ENCODE results near the gene FXYD7. TPM values are rescaled to one million over a fixed set of nuclear protein-coding genes. Genes with fewer than 3 reads are reported as not detected.

Gene FXYD7
- total and polyA plus RNA-seq, 9 of the 15 experiments (the other 6 are each of a cell fraction or from before 2014, with no cell fraction given), result 0.10 to 0.80 (median 0.31) TPM; not detected in 3

DNA sequence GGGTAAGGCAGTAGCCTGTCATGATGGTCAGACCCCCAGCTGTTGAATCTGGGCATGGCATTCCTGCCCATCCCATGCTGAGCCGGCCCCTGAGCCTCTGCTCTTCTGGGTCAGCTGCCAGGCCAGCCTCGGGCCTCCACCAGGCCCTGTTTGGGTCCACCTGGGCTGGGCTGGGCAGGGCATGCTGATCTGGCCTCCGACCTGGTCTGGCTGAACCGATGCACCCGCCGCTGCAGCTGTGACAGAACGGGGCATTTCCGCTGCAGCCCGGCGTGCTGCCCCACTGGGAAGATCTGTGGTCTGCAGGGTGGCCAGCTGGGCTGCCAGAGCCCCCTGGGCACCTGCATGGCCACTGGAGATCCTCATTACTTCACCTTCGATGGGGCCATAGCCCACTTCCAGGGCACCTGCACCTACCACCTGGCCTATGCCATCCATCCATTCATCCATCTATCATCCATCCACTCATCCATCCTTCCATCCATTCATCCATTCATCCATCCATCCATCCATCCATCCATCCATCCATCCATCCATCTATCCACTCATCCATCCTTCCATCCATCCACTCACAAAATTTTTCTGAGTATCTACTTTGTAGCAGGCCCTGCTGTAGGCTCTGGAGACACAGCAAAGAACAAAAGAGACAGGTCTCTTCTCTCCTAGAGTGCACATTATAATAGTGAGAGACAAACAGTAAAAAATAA, 49.0 kb upstream of the FXYD7 start (continued):
- TF ChIP-seq, protein P1, sequence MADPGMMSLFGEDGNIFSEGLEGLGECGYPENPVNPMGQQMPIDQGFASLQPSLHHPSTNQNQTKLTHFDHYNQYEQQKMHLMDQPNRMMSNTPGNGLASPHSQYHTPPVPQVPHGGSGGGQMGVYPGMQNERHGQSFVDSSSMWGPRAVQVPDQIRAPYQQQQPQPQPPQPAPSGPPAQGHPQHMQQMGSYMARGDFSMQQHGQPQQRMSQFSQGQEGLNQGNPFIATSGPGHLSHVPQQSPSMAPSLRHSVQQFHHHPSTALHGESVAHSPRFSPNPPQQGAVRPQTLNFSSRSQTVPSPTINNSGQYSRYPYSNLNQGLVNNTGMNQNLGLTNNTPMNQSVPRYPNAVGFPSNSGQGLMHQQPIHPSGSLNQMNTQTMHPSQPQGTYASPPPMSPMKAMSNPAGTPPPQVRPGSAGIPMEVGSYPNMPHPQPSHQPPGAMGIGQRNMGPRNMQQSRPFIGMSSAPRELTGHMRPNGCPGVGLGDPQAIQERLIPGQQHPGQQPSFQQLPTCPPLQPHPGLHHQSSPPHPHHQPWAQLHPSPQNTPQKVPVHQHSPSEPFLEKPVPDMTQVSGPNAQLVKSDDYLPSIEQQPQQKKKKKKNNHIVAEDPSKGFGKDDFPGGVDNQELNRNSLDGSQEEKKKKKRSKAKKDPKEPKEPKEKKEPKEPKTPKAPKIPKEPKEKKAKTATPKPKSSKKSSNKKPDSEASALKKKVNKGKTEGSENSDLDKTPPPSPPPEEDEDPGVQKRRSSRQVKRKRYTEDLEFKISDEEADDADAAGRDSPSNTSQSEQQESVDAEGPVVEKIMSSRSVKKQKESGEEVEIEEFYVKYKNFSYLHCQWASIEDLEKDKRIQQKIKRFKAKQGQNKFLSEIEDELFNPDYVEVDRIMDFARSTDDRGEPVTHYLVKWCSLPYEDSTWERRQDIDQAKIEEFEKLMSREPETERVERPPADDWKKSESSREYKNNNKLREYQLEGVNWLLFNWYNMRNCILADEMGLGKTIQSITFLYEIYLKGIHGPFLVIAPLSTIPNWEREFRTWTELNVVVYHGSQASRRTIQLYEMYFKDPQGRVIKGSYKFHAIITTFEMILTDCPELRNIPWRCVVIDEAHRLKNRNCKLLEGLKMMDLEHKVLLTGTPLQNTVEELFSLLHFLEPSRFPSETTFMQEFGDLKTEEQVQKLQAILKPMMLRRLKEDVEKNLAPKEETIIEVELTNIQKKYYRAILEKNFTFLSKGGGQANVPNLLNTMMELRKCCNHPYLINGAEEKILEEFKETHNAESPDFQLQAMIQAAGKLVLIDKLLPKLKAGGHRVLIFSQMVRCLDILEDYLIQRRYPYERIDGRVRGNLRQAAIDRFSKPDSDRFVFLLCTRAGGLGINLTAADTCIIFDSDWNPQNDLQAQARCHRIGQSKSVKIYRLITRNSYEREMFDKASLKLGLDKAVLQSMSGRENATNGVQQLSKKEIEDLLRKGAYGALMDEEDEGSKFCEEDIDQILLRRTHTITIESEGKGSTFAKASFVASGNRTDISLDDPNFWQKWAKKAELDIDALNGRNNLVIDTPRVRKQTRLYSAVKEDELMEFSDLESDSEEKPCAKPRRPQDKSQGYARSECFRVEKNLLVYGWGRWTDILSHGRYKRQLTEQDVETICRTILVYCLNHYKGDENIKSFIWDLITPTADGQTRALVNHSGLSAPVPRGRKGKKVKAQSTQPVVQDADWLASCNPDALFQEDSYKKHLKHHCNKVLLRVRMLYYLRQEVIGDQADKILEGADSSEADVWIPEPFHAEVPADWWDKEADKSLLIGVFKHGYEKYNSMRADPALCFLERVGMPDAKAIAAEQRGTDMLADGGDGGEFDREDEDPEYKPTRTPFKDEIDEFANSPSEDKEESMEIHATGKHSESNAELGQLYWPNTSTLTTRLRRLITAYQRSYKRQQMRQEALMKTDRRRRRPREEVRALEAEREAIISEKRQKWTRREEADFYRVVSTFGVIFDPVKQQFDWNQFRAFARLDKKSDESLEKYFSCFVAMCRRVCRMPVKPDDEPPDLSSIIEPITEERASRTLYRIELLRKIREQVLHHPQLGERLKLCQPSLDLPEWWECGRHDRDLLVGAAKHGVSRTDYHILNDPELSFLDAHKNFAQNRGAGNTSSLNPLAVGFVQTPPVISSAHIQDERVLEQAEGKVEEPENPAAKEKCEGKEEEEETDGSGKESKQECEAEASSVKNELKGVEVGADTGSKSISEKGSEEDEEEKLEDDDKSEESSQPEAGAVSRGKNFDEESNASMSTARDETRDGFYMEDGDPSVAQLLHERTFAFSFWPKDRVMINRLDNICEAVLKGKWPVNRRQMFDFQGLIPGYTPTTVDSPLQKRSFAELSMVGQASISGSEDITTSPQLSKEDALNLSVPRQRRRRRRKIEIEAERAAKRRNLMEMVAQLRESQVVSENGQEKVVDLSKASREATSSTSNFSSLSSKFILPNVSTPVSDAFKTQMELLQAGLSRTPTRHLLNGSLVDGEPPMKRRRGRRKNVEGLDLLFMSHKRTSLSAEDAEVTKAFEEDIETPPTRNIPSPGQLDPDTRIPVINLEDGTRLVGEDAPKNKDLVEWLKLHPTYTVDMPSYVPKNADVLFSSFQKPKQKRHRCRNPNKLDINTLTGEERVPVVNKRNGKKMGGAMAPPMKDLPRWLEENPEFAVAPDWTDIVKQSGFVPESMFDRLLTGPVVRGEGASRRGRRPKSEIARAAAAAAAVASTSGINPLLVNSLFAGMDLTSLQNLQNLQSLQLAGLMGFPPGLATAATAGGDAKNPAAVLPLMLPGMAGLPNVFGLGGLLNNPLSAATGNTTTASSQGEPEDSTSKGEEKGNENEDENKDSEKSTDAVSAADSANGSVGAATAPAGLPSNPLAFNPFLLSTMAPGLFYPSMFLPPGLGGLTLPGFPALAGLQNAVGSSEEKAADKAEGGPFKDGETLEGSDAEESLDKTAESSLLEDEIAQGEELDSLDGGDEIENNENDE (IDR thresholded peaks at IDR 0.05; ENCODE audit: low read depth, low read length), result no peak
